Activated CD8-positive, alpha-beta memory T cell treated with anti-CD3 and anti-CD28 coated beads for 4 hours (primary cell): Measurements from ENCODE around the gene SRBD1.
"Not testable (repeated sequence)": the region's sequence is repeated elsewhere in the genome, so short reads cannot be mapped to it uniquely, and the experiment has no call there.

ENCODE experiments used
- DNase-seq, 2 donors: peaks; one replicate each; pipeline ENCODE4 v3.0.0-alpha.2; 2020; ENCODE audit warnings: low read depth in 2 of 2

SRBD1 gene

GRCh38 chr2:45426025-45426424 is 185.0 kb downstream of the SRBD1 start:
- DNase-seq = not testable (repeated sequence)

GRCh38 chr2:45422921-45423320 is 188.1 kb downstream of the SRBD1 start:
- no peak for DNase-seq

GRCh38 chr2:45418532-45418931 is 192.5 kb downstream of the SRBD1 start:
- DNase-seq = no peak

DNA sequence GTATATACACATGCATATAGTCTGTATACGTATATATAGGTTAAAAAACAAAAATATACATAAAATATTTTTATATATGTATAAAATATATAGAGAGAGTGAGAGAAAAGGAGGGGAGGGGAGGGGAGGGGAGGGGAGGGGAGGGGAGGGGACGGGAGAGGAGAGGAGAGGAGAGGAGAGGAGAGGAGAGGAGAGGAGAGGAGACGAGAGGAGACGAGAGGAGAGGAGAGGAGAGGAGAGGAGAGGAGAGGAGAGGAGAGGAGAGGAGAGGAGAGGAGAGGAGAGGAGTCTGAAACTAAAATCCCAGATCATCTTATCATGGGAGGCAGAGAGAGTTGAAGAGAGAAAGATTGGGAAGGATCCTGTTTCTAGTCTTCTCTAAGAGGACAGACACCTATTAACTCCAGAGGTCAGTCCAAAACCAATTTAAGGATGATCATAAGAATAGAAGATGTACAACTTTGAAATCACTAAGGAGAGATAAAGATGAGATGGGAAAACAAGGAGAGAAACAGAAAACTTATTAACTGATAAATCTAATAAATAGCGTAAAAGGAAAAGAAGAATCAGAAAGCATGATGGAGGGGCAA is 195.4 kb downstream of the SRBD1 start:
- DNase-seq = no peak

DNA sequence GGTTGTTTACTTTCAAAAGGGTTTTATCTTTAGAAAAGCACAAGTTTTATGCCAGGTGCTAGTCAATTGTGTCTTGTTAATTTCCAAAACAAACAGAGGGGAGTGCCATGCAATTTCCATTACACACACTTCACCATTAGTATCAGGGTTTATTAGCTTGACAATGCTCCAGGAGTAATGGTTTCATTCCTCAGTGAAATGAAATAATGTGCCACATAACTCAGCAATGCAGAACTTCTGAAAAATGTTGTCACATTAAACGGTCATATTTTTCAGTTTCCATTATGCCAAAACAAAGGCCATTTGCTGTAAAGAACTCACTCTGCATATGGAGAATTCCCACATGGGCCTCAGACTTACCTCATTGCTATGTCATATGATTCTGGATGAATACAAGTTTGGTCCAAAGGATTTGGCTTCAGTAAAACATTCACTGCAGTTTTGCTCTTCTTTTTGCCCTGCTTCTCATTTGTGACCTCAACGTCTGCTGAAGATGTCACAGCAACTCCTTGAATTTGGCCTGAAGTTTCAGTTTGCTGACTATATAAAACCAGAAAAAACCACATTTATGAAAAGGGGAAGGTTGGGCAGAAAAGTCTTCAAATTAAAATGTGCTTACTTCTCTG is 198.2 kb downstream of the SRBD1 start:
- no peak for DNase-seq

DNA sequence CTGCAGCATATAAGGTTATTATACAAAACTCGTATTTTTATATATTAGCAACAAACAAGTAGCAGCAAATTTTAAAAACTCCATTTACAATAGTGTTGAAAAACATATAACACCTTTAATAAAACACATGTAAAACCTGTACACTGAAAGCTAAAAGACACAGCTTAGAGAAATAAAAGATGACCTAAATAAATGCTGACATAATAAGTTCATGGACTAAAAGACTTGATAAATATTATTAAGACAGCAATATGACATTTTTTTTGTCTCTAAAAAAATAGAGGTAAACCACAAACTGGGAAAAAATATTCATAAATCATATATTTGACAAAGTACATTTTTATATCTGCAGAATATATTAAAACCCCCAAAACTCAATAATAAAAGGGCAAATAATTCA is 201.4 kb downstream of the SRBD1 start:
- no peak for DNase-seq

DNA sequence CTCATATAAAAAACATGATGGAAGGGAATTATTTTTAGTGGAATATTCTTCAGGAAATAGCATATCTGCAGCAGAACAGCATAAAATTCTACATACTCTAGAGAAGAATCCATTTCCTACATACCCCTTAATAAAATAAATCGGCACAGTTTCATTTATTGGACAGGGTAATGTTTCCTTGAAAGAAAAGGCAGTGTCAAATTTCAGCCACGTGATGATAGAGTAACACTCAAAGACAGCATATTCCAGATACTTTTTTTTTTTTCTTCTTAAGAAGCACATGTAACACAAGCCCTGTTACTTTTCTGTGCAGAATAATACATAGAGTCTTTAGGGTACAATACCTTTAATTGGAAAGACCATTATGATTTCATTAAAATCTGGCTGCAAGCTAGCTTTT is 204.4 kb downstream of the SRBD1 start:
- DNase-seq = no peak

GRCh38 chr2:45404807-45405297 is 206.2 kb downstream of the SRBD1 start:
- DNase-seq = no peak

DNA sequence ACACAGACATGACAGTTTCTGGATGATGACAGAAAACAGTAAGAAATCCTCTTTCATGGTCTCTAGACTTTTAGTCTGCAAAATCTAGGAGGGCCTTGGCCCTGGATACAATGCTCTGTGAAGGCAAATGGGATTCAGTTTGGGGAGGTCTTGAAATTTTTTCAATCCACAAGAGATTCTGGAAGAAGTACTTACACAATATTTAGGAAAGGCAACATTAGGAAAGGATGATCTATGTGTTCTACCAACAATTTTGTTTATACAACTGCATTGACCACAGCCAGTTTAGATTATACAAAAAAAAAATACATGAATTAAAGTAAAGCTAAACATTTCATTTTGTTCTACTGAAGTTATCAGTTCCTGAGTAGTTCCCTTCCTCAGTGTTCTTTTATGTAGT is 208.0 kb downstream of the SRBD1 start:
- no peak for DNase-seq

DNA sequence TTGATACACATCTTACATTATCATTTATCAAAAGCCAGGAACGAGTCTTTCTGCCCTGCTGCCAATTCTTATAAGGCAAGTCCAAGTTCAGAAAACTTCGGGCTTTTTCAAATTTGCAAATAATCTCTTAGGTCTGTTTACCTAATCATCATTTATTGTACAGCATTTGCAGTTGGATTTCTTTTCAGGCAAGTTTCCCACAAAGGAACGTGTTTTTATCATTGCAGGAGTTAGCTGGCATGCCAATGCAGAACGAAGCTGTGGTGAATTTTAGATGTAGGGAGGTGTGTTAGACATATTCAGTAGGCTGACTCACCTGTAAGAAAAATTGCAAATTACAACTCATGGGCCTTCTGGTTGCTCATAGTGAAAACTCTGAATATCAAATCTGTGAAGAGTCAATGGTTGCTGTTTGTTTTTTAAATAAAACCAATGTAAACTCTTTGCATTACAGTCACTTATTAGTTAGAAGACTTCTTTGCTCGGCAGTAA is 209.6 kb downstream of the SRBD1 start:
- DNase-seq = no peak

DNA sequence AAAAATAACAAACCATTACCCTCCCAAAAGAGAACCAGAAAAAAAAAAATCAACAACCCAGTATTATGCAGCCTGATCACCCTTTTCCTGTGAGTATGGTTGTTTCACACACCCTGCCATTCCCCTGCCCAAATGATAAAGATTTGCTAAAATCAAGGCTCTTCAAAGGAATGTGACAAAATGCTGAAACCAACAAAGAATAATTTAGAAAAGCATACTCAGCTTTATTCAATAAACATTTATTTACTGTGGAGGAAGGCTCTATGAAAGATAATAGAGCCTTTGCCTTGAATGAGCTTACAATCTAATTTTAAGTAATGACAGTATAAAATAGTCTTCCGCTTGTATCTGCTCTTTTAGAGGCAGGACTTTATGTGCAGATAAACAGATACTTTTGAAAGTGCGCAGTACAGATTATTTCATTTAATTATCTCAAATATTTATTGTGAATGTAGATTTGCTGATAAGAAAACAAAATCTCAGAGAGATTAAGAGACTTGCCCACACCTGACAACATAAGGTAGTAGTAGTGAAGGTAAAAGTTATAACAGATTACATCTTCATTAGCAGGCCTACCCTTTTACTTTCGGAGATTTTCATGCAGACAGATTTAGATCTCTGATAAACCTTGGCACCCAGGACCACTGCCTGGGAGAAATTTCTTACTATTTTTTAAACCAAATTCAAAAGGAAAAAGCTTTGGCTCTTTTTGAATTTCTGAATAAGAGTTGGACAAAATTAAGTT is 211.9 kb downstream of the SRBD1 start:
- DNase-seq = no peak

DNA sequence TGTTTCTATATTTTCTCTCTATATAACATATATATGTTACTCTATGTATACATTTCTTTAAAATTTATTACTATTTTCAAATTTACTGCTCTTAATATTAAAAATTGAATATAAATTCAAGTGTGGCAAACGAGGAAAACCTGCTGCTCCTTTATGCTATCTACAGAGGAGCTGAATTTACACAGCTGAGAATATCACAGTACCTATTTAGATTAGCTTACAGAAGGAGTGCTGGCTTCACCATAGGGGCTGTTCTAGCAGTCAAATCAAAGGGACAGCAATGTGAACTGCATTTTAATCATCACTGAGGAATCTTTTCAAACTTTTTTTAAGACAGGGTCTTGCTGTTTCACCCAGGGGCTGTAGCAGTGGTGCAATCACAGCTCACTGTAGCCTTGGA is 213.8 kb downstream of the SRBD1 start:
- no peak for DNase-seq

DNA sequence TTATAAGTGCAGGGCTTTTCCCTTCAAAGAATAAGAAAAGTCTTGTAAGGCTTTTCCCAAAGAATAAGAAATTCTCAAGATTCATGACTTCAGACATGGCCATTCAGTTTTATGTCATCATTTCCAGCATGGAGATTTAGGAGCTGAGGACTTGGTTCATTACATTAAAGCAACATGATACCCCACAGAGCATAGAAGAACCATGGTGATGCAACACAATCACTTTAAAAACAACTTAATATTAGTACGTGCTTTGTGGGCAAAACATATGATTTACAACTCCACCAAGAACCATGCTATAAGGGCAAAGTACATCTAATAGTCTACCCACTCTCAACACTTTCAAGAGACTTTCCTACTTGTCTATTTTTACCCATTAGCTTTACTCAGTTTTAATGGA is 214.4 kb downstream of the SRBD1 start:
- DNase-seq = no peak

DNA sequence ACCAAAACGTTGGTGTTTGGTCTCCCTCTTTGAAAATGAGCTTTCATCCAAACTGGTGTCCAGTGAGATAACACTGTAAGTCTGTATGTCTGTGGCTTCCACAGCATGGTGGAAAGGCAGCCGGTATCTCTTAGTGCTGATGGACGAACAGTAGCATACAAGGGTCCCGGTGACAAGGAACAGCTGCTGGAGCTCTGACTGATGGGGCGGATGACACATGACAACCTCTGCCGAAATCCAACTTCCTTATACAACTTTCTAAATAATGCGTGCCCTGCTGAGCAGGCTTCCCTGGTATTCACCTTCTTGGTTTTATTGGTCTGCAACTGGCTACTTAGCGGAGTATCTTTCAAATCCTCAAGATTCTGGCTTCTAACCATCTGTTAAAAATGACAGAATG is 216.2 kb downstream of the SRBD1 start:
- DNase-seq = no peak

GRCh38 chr2:45394216-45394615 is 216.9 kb downstream of the SRBD1 start:
- DNase-seq = no peak

- no peak for DNase-seq
Observed at GRCh38 chr2:45391866-45392265, 219.2 kb downstream of the SRBD1 start.

GRCh38 chr2:45390861-45391260 is 220.2 kb downstream of the SRBD1 start:
- no peak for DNase-seq

DNA sequence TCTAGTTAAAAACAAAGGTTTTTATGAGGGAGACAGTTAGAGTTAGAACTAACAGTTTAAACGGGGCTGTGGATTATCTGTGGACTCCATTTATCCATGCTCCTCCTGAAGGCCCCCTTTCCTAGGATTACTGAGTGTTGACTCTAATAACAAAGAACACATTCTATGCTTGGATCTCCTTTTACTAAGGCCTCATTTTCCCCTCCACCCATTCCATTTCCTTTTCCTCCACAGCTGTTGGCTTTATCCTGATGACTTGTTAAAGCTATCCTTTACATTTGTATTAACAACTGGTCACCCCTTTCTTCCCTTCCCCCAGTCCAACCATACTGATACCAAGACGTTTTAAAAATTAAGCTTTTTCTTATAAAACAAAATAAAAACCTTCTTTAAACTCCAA is 220.6 kb downstream of the SRBD1 start:
- DNase-seq = no peak

- no peak for DNase-seq
Observed at GRCh38 chr2:45388541-45389100, 222.4 kb downstream of the SRBD1 start.

GRCh38 chr2:45382744-45383143 is 228.3 kb downstream of the SRBD1 start:
- DNase-seq = no peak

- DNase-seq = no peak
Observed at GRCh38 chr2:45380131-45380836, 230.8 kb downstream of the SRBD1 start.
